Measurements from ENCODE around the gene SNCG. TPM values are rescaled to one million over a fixed set of nuclear protein-coding genes. Genes with fewer than 3 reads are reported as not detected.
"Not testable (repeated sequence)": the region's sequence is repeated elsewhere in the genome, so short reads cannot be mapped to it uniquely, and the experiment has no call there.

The SNCG gene
- polyA plus RNA-seq, 3 donors, result 9.9 to 13.8 (median 11.6) TPM

DNA sequence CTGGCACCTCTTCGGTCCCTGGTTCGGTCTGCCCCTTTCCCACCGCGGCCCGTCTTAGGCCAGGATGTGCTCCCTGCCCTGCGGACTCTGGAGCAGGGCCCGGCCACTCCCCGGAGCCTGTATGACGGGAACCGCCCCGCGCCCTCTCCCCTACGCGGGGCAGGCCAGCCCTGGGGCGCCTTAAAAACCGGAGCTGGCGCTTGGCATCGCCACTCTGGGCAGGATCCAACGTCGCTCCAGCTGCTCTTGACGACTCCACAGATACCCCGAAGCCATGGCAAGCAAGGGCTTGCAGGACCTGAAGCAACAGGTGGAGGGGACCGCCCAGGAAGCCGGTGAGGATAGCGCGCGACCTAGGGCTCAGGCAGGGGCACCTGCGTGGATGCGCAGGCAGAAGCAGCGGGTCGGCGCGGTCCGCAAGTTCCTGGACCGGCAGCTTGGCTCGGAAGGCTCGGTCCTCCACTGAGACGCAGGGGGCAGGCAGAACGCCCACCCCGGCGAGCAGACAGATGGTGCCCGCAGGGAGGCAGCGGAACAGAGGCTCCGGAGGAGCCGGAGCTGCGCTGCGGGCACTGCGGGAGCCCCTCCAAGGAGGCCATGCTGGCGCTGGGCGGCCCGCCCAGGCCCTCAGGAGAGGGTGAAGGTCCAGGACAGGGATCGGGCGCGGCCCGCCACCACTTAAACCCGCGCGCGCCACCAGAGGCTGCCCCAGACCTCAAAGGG, 10.0 kb downstream of the SNCG start, which contains the start of gene ADIRF:
Gene ADIRF (plus strand): TSS at position 212 of the 723 bp plus-strand sequence. CDS start 63 bp downstream, at position 275.
- no peak for DNase-seq (ENCODE audit: extremely low read depth in 1 of 11, low read depth in 9 of 11, low spot score in 4 of 11)

DNA sequence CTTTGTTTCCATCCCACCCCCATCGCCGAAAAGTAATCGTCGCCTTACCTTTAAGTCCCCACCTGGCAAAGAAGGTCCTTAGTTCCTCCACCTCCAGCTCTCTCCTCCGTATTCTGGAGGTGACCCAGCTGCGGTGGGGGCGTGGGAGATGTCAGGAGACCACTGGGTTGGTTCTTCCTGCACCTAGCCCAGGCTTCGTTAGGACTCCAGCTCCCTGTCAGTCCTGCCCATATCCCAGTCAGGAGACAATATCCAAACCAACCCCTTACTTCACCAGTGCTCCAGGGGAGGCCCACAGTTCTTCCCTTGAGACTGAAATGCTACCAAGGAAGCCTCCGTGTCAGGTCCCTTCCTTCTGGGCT, 10.6 kb downstream of the SNCG start:
- no peak for DNase-seq (ENCODE audit: extremely low read depth in 1 of 11, low read depth in 9 of 11, low spot score in 4 of 11)

DNA sequence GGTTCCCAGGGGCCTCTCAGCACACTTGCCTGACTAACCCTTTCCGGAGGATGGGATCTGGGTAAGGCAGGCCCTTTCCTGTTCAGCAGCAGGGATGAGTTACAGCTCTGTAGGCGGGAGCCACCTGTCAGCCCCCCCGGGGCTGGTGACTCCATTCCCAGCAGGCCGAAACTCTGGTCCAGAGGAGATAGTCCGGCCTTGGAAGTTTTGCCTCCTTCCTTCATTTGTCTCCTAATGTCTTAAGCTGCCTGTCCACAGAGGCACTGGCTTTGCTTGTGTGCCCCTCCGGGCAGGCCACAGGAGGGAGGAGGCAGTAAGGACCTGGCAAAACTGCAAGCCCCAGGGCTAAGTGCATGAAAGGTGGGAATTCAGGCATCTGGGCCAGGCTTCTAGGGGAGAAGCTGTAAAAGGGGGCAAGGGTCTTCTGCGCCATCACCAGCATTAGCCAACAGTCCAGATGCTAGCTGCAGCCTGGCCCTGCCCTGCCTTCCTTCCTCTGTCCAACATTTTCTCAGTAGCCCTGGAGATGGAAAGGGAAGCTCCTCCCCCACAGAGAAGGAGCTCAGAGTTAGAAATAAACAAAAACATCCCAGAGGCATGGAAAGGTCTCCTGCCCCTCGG, 11.1 kb downstream of the SNCG start:
- no peak for DNase-seq (ENCODE audit: extremely low read depth in 1 of 11, low read depth in 9 of 11, low spot score in 4 of 11)

DNA sequence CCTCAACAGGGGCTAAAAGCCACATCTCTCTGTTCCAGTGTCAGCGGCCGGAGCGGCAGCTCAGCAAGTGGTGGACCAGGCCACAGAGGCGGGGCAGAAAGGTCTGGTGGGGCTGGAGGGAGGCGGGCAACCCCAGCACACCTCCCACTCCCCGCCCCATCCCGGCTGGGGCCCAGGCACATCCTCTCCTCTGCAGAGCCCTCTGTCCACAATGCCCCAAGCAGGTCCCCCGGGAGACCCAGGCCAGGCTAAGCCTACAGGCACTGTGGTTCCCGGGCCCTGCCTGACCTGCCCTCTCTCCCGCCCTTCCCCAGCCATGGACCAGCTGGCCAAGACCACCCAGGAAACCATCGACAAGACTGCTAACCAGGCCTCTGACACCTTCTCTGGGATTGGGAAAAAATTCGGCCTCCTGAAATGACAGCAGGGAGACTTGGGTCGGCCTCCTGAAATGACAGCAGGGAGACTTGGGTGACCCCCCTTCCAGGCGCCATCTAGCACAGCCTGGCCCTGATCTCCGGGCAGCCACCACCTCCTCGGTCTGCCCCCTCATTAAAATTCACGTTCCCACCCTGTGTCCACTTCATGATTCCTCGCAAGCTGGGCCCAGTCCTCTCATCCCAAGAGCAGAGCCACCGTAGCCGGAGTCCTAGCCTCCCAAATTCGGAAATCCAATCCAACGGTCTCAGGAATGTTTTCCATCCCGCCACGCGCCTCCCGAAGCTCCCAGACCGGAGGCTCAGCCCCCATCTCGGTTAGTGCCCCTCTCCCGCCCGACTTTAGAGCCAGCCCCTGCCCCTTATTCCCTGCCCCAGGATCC, 12.0 kb downstream of the SNCG start:
- DNase-seq (ENCODE audit: extremely low read depth in 1 of 11, low read depth in 9 of 11, low spot score in 4 of 11), result no peak

DNA sequence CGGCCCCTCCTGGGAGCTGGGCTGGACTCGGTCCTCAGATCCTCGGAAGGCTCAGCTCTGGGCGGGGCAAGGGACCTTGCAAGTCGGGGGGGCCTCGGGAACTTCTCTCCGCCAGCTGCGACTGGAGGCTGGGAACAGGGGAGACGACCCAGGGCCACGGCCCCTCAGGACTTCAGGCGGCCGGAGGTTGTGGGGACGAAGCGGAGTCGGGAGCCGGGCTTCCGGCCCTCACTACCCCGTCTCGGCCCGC, 12.5 kb downstream of the SNCG start:
- no peak for DNase-seq (ENCODE audit: extremely low read depth in 1 of 11, low read depth in 9 of 11, low spot score in 4 of 11)

DNA sequence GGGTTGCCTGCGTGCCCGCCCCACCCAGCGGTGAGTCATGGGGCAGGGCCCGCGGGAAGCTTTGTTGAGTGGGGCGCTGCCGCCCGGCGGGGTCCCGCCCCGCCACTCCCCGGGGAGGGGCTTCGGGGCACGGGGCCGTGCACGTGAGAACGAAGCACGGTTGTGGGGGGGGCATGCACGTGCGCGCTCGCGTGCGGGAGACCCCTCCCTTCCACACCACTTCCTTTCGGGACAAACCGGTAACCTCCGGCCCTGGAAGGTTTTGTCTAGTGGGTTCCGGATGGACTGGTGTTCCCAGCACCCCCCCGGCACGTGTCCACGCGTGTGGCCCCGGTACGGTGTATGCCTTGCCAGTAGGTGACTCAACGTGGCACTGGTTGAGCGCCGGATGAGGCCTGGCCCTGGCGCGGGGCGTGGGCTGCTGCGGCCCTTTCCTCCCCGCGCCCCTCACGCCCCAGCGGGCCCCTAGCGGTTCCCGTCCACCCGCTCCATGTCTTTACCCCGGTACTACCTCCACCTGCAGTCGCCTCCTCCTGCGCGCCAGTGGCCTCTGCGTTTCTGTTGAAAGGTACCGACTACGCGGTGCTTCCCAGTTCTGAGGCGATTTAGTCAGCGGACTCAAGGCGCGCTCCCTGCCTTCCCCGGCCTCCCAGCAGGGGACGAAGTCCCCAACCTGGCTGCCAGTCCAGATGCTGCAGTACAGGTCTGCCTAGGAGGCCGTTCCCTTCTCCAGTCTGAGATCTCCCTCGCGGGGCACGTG, 13.0 kb downstream of the SNCG start:
- DNase-seq (ENCODE audit: extremely low read depth in 1 of 11, low read depth in 9 of 11, low spot score in 4 of 11), result peak in 6 of 11 donors; percentile 64 to 78 (median 72)

DNA sequence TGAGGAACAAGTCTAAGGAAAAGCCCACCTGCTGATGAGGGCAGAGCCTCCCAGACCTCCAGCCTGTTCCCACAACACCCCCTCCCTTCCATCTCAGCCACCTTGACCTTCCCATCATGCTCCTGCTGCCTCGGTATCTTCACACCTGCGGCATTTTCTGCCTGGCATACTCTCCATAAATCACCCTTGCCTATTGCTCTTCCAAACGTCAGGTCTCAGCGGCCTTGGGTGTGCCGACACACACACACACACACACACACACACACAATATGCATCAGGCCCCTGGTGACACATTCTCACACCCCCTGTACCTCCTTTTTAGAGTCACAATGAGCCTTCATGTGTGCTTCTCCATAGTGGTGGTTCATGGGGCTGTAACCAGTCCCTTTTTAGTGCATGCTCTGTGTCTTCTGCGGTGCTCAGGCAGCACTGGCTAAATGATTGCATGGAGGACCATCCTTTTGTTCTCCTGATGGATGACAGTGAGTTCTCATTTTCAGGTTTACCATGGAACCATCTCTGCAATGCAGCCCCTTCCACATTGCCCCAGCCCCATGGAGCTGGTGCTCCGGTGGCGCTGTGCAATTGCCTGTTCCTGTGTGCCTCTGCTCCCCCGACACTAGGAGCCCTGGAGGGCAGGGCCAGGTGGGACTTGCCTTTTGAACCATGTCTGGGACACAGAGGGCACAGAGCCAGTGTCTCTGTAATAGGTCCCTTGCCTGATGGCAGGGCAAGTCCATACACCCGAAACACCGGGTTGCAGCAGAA, 14.4 kb downstream of the SNCG start:
- no peak for DNase-seq (ENCODE audit: extremely low read depth in 1 of 11, low read depth in 9 of 11, low spot score in 4 of 11)

DNA sequence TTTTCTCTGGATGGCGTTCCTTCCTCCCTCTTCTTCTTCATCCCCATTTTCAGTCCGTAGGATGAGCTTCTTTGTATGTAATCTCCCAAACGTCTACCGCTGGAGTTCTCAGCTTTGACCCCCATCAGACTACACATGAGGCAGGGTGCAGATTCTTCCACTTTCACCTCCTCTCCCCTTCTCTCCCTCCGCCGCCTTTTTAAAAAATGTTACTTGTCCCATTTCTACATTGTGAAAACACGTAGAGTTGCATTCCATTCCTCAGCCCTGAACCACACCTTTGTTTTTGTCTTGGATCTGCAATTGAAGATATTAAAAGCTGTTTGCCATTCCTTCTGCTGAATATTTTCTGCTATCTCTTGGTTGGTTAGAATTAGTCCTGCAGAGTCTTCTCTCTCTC, 16.1 kb downstream of the SNCG start:
- DNase-seq (ENCODE audit: extremely low read depth in 1 of 11, low read depth in 9 of 11, low spot score in 4 of 11), result no peak

DNA sequence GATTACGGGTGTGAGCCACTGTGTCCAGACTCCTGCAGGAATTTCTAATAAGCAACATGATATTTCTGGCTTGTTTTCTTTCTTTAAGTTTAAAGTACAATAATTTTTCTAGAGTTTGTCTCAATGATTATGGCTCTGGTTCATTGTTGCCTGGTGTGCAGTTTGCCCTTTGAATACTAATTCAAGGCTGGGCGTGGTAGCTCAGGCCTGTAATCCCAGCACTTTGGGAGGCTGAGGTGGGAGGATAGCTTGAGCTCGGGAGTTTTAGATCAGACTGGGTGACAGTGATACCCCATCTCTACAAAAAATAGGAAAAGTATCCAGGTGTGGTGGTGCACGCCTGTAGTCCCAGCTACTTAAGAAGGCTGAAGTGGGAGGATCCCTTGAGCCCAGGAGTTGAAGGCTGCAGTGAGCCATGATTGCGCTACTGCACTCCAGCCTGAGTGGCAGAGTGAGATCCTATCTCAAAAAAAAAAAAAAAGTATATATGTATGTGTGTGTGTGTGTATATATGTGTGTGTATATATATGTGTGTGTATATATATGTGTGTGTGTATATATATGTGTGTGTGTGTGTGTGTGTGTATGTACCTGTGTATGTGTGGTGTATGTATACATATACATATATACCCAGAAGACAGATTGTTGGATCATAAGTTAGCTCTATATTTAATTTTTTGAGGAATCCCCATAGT, 18.1 kb downstream of the SNCG start:
- no peak for DNase-seq (ENCODE audit: extremely low read depth in 1 of 11, low read depth in 9 of 11, low spot score in 4 of 11)

DNA sequence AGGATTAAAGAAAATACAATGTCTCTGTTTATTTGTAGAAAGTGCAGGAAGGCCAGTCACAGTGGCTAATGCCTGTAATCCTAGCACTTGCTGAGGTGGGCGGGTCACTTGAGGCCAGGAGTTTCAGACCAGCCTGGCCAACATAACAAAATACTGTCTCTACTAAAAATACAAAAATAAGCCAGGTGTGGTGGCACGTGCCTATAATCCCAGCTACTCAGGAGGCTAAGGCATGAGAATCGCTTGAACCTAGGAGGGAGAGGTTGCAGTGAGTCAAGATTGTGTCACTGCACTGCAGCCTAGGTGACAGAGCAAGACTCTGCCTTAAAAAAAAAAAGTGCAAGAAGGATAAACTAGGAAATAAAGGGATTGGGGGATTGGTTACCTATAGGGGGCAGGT, 20.1 kb downstream of the SNCG start:
- not testable (repeated sequence) for DNase-seq (ENCODE audit: extremely low read depth in 1 of 11, low read depth in 9 of 11, low spot score in 4 of 11)

DNA sequence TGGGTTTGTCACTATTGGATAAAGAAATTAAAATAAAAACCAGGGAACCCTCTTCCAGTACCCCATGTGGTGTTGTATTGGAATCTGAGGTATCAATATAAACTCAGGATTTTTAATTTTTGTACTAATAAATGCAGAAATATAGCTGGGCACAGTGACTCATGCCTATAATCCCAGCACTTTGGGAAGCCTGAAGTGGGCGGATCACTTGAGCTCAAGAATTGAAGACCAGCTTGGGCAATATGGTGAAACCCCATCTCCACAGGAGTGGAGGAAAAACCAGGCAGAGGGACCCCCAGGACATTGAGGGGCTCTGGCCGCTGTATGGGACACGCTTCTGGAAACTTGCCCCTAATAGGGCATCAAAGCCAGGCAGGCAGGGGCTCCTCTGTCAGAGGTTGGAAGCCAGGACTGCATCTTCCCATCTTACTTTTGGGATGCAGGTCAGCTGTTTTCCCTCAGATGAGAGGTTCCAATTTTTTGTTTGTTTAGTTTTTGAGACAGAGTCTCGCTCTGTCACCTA, 21.0 kb downstream of the SNCG start:
- DNase-seq (ENCODE audit: extremely low read depth in 1 of 11, low read depth in 9 of 11, low spot score in 4 of 11), result no peak

DNA sequence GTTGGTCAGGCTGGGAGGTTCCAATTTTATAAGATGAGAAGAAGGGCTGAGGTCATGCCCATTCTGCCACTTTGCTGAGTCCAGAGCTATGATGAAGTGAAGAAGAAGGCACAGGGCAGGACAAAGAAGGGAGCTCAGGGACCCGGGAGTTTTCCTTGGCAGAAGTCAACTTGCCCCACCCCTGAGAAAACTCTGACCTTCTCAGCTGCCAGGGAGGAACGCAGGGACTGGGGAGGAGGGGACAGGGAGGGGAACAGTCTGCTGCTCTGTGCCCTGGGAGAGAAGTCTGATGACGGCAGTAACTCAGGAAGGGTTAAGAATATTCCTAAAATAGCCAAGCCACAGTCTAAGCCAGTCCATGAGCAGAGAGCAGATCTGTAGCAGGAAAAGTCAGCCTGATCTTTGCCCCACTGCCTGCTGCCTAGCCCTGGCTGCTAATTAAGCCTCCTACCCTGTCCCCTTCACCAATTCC, 21.6 kb downstream of the SNCG start:
- no peak for DNase-seq (ENCODE audit: extremely low read depth in 1 of 11, low read depth in 9 of 11, low spot score in 4 of 11)

DNA sequence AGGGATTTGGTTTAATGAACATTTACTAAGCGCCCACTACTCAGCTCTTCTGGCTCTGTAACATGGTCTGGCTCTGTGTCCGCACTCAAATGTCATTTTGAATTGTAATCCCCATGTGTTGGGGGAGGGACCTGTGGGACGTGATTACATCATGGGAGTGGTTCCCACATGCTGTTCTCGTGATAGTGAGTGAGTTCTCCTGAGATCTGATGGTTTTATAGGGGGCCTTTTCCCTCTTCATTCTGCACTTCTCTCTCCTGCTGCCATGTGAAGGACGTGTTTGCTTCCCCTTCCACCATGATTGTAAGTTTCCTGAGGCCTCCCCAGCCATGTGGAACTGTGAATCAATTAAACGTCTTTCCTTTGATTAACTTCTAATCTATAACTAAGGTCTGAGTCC, 22.6 kb downstream of the SNCG start:
- DNase-seq (ENCODE audit: extremely low read depth in 1 of 11, low read depth in 9 of 11, low spot score in 4 of 11), result not testable (repeated sequence)

DNA sequence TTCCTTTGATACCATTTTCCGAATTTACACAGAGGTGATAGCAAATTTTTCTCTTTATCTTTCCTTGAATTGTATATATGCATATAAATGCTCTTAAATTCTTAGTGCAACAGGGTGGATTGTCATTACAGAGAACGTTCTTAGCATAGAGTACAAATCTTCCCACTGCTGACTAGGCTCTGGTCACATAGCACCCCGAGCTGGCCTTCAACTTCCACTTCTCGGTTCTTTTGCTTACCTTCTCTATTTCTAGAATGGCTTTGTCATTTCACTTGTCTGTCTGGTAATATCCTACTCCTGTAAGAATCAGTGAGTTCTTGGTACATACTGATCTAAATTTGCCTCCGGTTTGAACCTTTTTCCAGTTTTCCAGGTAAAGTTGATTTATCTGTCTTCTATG, 23.3 kb downstream of the SNCG start:
- no peak for DNase-seq (ENCODE audit: extremely low read depth in 1 of 11, low read depth in 9 of 11, low spot score in 4 of 11)

DNA sequence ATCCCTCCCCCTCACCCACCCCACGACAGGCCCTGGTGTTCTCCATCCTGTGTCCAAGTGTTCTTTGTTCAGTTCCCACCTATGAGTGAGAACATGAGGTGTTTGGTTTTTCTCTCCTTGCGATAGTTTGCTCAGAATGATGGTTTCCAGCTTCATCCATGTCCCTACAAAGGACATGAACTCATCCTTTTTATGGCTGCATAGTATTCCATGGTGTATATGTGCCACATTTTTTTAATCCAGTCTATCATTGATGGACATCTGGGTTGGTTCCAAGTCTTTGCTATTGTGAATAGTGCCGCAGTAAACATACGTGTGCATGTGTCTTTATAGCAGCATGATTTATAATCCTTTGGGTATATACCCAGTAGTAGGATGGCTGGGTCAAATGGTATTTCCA, 26.1 kb downstream of the SNCG start:
- not testable (repeated sequence) for DNase-seq (ENCODE audit: extremely low read depth in 1 of 11, low read depth in 9 of 11, low spot score in 4 of 11)

DNA sequence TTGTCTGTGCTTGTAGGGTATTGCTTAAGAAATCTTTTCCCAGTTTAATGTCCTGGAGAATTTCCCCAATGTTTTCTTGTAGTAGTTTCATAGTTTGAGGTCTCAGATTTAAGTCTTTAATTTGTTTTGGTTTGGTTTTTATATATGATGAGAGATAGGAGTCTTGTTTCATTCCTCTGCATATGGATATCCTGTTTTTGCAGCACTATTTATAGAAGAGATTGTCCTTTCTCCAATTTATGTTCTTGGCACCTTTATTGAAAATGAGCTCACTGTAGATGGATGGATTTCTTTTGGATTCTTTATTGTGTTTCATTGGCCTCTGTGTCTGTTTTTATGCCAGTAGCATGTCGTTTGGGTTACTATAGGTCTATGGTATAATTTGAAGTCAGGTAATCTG, 30.1 kb downstream of the SNCG start:
- no peak for DNase-seq (ENCODE audit: extremely low read depth in 1 of 11, low read depth in 9 of 11, low spot score in 4 of 11)

DNA sequence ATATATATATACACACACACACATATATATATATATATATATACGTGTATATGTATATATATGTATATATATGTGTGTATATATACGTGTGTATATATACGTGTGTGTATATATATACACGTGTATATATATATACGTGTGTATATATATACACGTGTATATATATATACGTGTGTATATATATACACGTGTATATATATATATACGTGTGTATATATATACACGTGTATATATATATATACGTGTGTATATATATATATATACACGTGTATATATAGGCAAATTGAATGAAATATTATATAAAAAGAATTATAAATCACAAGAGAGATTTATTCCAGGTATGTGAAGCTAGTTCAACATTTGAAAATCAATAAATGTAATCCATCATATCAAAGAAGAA, 33.0 kb downstream of the SNCG start:
- DNase-seq (ENCODE audit: extremely low read depth in 1 of 11, low read depth in 9 of 11, low spot score in 4 of 11), result not testable (repeated sequence)

DNA sequence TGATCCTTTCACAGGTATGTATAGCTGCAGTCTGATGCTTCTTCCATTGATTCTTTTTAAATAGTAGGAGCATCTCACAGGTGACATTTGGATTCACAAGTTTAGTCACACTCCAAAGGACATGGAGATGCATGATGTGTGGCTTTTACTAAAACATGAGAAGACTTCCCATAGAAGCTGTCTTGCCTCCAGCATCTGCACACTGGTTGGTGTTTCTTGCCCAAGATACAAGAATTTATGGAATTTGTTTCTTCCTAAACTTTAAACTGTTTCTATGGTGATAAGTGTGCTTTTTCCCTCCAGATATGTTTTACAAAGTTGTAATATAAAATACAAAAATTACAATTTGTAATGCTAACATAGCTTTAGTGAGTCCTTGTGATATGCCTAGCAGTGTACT, 34.1 kb downstream of the SNCG start:
- no peak for DNase-seq (ENCODE audit: extremely low read depth in 1 of 11, low read depth in 9 of 11, low spot score in 4 of 11)
